ENCODE measurements around the gene CNPY1.

DNA sequence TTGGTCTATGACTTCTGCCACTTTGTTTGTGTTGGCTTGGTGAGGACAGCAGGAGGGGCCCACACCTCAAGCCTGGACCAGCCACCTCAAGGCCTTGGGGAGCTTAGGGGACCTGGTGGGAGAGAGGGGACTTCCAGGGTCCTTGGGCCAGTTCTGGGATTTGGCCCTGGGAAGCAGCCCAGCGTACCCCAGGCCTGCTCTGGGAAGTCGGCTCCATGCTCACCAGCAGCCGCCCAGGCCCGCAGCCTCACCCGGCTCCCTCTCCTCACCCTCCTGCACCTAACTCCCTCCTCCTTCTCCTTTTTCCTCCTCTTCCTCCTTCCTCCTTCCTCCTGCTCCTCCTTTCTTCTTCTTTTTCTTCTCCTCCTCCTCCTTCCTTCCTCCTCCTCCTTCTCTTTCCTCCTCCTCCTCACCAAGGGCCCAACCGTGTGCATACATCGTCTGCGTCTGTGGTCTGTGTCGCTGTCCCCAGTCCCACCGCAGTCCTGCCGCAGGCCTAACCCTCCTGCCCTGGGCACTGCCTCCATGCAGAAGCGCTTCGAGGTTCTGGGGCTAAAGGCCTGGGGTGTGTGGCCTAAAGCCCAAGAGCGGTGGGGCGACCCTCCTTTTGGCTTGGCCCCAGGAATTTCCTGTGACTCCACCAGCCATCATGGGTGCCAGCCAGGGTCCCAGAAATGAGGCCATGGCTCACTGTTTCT, 83.1 kb downstream of the CNPY1 start:
- TF ChIP-seq, protein P1, sequence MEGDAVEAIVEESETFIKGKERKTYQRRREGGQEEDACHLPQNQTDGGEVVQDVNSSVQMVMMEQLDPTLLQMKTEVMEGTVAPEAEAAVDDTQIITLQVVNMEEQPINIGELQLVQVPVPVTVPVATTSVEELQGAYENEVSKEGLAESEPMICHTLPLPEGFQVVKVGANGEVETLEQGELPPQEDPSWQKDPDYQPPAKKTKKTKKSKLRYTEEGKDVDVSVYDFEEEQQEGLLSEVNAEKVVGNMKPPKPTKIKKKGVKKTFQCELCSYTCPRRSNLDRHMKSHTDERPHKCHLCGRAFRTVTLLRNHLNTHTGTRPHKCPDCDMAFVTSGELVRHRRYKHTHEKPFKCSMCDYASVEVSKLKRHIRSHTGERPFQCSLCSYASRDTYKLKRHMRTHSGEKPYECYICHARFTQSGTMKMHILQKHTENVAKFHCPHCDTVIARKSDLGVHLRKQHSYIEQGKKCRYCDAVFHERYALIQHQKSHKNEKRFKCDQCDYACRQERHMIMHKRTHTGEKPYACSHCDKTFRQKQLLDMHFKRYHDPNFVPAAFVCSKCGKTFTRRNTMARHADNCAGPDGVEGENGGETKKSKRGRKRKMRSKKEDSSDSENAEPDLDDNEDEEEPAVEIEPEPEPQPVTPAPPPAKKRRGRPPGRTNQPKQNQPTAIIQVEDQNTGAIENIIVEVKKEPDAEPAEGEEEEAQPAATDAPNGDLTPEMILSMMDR (IDR thresholded peaks at IDR 0.05; ENCODE audit: borderline replicate concordance, extremely low read depth, low read length, poor library complexity, severe bottlenecking), result no peak
- TF ChIP-seq EZH2 (IDR thresholded peaks at IDR 0.05; ENCODE audit: borderline replicate concordance, low read depth, low read length, severe bottlenecking), result no peak

All from DND-41 (cell line).